ENCODE measurements around the gene TSPEAR.
"Not testable (repeated sequence)": the region's sequence is repeated elsewhere in the genome, so short reads cannot be mapped to it uniquely, and the experiment has no call there.

TSPEAR gene

DNA sequence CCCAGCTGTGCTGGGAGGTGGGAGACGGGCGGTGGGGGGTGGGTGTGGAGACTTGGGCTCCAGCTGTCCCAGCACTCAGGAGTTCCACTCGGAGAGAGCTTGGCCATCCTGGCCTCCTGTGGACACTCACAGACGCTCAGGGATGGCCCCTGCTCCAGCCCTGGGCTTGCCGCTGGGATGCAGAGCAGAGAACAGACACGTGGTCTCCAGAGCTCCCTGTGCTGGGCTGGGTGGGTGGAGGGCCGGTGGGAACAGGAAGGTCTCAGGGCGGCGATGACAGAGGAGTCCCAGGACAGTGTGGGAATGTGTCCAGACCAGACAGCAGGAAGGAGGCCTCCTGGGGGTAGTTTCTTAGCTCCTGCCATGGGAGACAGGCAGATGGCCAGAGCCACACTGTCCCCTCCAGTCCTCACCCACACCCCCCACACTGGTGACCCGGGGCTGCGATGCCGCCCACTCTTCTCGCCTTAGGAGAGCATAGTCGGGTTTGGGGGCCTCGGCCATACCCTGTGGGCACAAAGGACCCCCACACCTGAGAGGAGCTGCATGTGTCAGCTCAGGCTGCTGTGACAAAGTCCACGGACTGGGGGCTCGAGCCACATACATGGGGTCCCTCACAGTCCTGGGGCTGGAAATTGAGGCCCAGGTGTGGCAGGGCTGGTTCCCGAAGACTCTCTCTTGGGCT lies 82.5 kb downstream of the TSPEAR start:
- no peak for ATAC-seq
- TF ChIP-seq RARB (CRISPR knock-in tag; IDR thresholded peaks at IDR 0.05) (no peak), BACH2 (CRISPR knock-in tag; IDR thresholded peaks at IDR 0.05; ENCODE audit: borderline replicate concordance) (no peak), CSRNP3 (CRISPR knock-in tag; IDR thresholded peaks at IDR 0.05) (no peak)

DNA sequence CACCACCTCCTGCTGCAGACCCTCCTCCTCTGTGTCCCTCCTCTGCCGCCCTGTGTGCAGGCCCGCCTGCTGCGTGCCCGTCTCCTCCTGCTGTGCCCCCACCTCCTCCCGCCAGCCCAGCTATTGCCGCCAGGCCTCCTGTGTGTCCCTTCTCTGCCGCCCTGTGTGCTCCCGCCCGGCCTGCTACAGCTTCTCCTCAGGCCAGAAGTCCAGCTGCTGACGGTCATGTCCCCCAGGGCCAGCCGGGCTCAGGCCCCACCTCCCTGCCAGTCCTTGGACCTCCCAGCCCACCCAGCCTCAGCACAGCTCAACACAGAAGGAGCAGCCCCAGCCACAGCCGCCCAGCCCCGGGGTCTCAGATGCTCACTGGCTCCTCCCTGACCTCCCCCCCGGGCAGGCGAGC lies 83.5 kb downstream of the TSPEAR start:
- not testable (repeated sequence) for ATAC-seq

DNA sequence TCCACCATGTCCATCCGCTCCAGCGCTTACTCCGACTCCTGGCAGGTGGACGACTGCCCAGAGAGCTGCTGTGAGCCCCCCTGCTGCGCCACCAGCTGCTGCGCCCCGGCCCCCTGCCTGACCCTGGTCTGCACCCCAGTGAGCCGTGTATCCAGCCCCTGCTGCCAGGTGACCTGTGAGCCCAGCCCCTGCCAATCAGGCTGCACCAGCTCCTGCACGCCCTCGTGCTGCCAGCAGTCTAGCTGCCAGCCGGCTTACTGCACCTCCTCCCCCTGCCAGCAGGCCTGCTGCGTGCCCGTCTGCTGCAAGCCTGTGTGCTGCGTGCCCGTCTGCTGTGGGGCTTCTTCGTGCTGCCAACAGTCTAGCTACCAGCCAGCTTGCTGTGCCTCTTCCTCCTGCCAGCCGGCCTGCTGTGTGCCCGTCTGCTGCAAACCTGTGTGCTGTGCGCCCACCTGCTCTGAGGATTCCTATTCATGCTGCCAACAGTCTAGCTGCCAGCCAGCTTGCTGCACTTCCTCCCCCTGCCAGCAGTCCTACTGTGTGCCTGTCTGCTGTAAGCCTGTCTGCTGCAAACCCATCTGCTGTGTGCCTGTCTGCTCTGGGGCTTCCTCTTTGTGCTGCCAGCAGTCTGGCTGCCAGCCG lies 84.1 kb downstream of the TSPEAR start:
- ATAC-seq = not testable (repeated sequence)

DNA sequence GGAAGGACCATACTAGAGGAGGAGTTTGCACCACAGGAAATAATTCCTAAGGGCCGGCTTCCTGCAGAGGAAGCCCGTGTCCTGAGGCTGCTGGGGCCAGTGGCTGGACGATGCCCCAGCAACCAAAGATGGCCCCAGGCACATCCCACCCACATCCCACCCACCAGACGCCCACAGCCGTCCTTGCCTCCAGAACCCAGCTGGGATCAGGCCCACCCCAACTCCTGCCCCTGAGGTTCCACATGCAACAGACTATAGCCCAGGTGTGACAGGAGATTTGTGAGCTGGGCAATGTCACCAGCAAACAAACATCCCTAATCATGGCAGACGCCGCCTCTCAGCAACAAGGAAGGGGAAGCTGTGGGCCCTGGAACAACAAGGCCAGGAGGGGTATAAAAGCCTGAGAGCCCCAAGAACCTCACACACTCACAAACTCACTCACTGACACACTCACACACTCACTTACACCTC lies 84.7 kb downstream of the TSPEAR start, which contains the start of gene KRTAP10-9:
TSS of gene KRTAP10-9 (plus strand) at position 421 of the 471 bp plus-strand sequence. CDS start 79 bp downstream, outside the sequence.
- no peak for ATAC-seq

More for the DNA sequence above, 84.7 kb downstream of the TSPEAR start, which contains the start of gene KRTAP10-9:
- TF ChIP-seq SNAI2 (CRISPR knock-in tag; IDR thresholded peaks at IDR 0.05) = no peak
- no peak for TF ChIP-seq OSR1 (CRISPR knock-in tag; IDR thresholded peaks at IDR 0.05)
- TF ChIP-seq TSHZ2 (CRISPR knock-in tag; IDR thresholded peaks at IDR 0.05) = no peak
- no peak for TF ChIP-seq BACH2 (CRISPR knock-in tag; IDR thresholded peaks at IDR 0.05; ENCODE audit: borderline replicate concordance)
- no peak for TF ChIP-seq PPARA (CRISPR knock-in tag; IDR thresholded peaks at IDR 0.05; ENCODE audit: borderline replicate concordance)
- TF ChIP-seq ZFP3 (CRISPR knock-in tag; IDR thresholded peaks at IDR 0.05) = no peak
- no peak for TF ChIP-seq ZNF8 (CRISPR knock-in tag; IDR thresholded peaks at IDR 0.05)
- TF ChIP-seq ESRRG (CRISPR knock-in tag; IDR thresholded peaks at IDR 0.05) = no peak
- TF ChIP-seq TOX (CRISPR knock-in tag; IDR thresholded peaks at IDR 0.05; ENCODE audit: borderline replicate concordance) = no peak
- TF ChIP-seq RARB (CRISPR knock-in tag; IDR thresholded peaks at IDR 0.05) = no peak
- no peak for TF ChIP-seq ZNF565 (CRISPR knock-in tag; conservative IDR thresholded peaks at IDR 0.05; ENCODE audit: low read depth)
- no peak for TF ChIP-seq ZNF70 (CRISPR knock-in tag; IDR thresholded peaks at IDR 0.05)
- TF ChIP-seq PATZ1 (CRISPR knock-in tag; IDR thresholded peaks at IDR 0.05; ENCODE audit: borderline replicate concordance) = no peak
- TF ChIP-seq, protein P1, sequence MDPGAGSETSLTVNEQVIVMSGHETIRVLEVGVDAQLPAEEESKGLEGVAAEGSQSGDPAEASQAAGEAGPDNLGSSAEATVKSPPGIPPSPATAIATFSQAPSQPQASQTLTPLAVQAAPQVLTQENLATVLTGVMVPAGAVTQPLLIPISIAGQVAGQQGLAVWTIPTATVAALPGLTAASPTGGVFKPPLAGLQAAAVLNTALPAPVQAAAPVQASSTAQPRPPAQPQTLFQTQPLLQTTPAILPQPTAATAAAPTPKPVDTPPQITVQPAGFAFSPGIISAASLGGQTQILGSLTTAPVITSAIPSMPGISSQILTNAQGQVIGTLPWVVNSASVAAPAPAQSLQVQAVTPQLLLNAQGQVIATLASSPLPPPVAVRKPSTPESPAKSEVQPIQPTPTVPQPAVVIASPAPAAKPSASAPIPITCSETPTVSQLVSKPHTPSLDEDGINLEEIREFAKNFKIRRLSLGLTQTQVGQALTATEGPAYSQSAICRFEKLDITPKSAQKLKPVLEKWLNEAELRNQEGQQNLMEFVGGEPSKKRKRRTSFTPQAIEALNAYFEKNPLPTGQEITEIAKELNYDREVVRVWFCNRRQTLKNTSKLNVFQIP (CRISPR knock-in tag; IDR thresholded peaks at IDR 0.05; ENCODE audit: borderline replicate concordance, low read depth) = no peak
- TF ChIP-seq CSRNP3 (CRISPR knock-in tag; IDR thresholded peaks at IDR 0.05) = no peak
- no peak for TF ChIP-seq ZC3H10 (CRISPR knock-in tag; IDR thresholded peaks at IDR 0.05)
- no peak for TF ChIP-seq CSDC2 (CRISPR knock-in tag; IDR thresholded peaks at IDR 0.05)
- TF ChIP-seq GLIS3 (CRISPR knock-in tag; IDR thresholded peaks at IDR 0.05) = no peak

All from SK-N-SH treated with all-trans-retinoic acid at 6 μM for 48 hours (cell line).